GM23338 (cell line): Measurements from ENCODE around the gene PKD1. TPM values are rescaled to one million over a fixed set of nuclear protein-coding genes. Genes with fewer than 3 reads are reported as not detected.

ENCODE experiments used
- NANOG ChIP-seq: IDR thresholded peaks from 2 replicates; pipeline ENCODE4 v1.6.1; 2016; ENCODE audit warnings: antibody characterized with exemption, borderline replicate concordance
- REST ChIP-seq: IDR thresholded peaks from one replicate; pipeline ENCODE4 v1.6.1; 2018; ENCODE audit warnings: antibody characterized with exemption; ENCODE audit not compliant: unreplicated experiment
- ZNF331 ChIP-seq: fragments of 250-450 bp; sonication (Bioruptor Pico); IDR thresholded peaks from 2 replicates; pipeline ENCODE4 v1.5.0; 2020; ENCODE audit warnings: low read depth, mild to moderate bottlenecking, moderate library complexity
- ZNF462 ChIP-seq: fragments of 250-450 bp; sonication (Bioruptor Pico); IDR thresholded peaks from 2 replicates; pipeline ENCODE4 v1.5.0; 2020; ENCODE audit warnings: mild to moderate bottlenecking, moderate library complexity
- polyA plus RNA-seq: library from polyadenylated mRNA; unstranded; fragments of >200 nt; fragmentation: Nextera tagmentation; extraction: Ambion mirVana; gene quantifications from 2 replicates; pipeline ENCODE4 v1.2.1, GENCODE V29; 2016
- total RNA-seq: library from RNA; depleted of rRNA; stranded (reverse); fragments of >200 nt; shearing (Covaris generic); gene quantifications from 2 replicates; pipeline ENCODE4 v1.2.3, GENCODE V29; 2014

The PKD1 gene
- total and polyA plus RNA-seq, 2 experiments from 2014 or later, result 21.1 to 107 TPM

- no peak for TF ChIP-seq ZNF462 (CRISPR knock-in tag)
- TF ChIP-seq REST, result no peak
- TF ChIP-seq NANOG, result no peak
- no peak for TF ChIP-seq ZNF331
These were observed 43.4 kb upstream of the PKD1 start (continued) for GRCh38 chr16:2179107-2179501.
